ENCODE measurements around the gene EMP3. TPM values are rescaled to one million over a fixed set of nuclear protein-coding genes. Genes with fewer than 3 reads are reported as not detected.
"Not testable (repeated sequence)": the region's sequence is repeated elsewhere in the genome, so short reads cannot be mapped to it uniquely, and the experiment has no call there.

EMP3 gene
- total and polyA plus RNA-seq, 12 donors: 20.6 to 409 (median 103) TPM

GRCh38 chr19:48284896-48285295 is 40.5 kb upstream of the EMP3 start:
- no peak for TF ChIP-seq POLR2A (IDR thresholded peaks at IDR 0.05)
- TF ChIP-seq CTCF (IDR thresholded peaks at IDR 0.05): no peak
- DNase-seq: no peak
- WGBS, 4 donors: 78 to 87% (median 85%) methylated on average over 4 of the region's 4 CpGs
- Histone ChIP-seq H3K4me1 (replicated peaks in 1 of 2) (no peaks in the 10 kb centered on the region), H3K4me3 (no peak overlapping the region), H3K9me3 (replicated peaks in 1 of 3) (no peaks in the 10 kb centered on the region), H3K36me3 (replicated peaks in 1 of 2) (no peaks in the 10 kb centered on the region), H3K27ac (no peak overlapping the region), H3K27me3 (no peaks in the 10 kb centered on the region)
- intact Hi-C loops (cut with DNase I): no loop called here

- TF ChIP-seq CTCF (IDR thresholded peaks at IDR 0.05) (no peak), POLR2A (IDR thresholded peaks at IDR 0.05) (no peak)
These were observed 37.6 kb upstream of the EMP3 start for GRCh38 chr19:48287748-48288147.

GRCh38 chr19:48290401-48290770 is 35.0 kb upstream of the EMP3 start:
- Histone ChIP-seq H3K4me3 (peak overlapping the region in 1 of 4 donors; percentile 35), H3K27ac (no peak overlapping the region), H3K36me3 (replicated peaks in 1 of 2) (no peaks in the 10 kb centered on the region), H3K27me3 (no peaks in the 10 kb centered on the region), H3K4me1 (replicated peaks in 1 of 2) (peaks cover 7 to 11% of the 10 kb centered on the region in 2 donors), H3K9me3 (replicated peaks in 1 of 3) (no peaks in the 10 kb centered on the region)
- intact Hi-C loops (cut with DNase I): no loop called here
- 6 to 21% (median 13%) methylated on average over 2 to 10 of the region's 10 CpGs for WGBS, 4 donors
- TF ChIP-seq CTCF (IDR thresholded peaks at IDR 0.05) (no peak), POLR2A (IDR thresholded peaks at IDR 0.05) (no peak)
- DNase-seq: peak in 4 of 7 donors; percentile 28 to 58 (median 38)

More at GRCh38 chr19:48287748-48288147, 37.6 kb upstream of the EMP3 start:
- Histone ChIP-seq H3K27me3 (no peaks in the 10 kb centered on the region), H3K36me3 (replicated peaks in 1 of 2) (no peaks in the 10 kb centered on the region), H3K4me1 (replicated peaks in 1 of 2) (peaks cover 7 to 11% of the 10 kb centered on the region in 2 donors), H3K4me3 (no peak overlapping the region), H3K27ac (no peak overlapping the region), H3K9me3 (replicated peaks in 1 of 3) (no peaks in the 10 kb centered on the region)
- WGBS, 4 donors: 80 to 96% (median 91%) methylated on average over 3 of the region's 3 CpGs
- intact Hi-C loops (cut with DNase I): no loop called here
- DNase-seq: no peak

- Histone ChIP-seq H3K4me1 (replicated peaks in 1 of 2) (peaks cover 7 to 11% of the 10 kb centered on the region in 2 donors), H3K9me3 (replicated peaks in 1 of 3) (no peaks in the 10 kb centered on the region), H3K27ac (no peak overlapping the region), H3K4me3 (peak overlapping the region in 2 of 4 donors; percentile 17 to 35), H3K27me3 (no peaks in the 10 kb centered on the region), H3K36me3 (replicated peaks in 1 of 2) (no peaks in the 10 kb centered on the region)
- TF ChIP-seq POLR2A (IDR thresholded peaks at IDR 0.05) (no peak), CTCF (IDR thresholded peaks at IDR 0.05) (peak; percentile 93 to 98 (median 96))
- intact Hi-C loops (cut with DNase I): no loop called here
- WGBS, 4 donors: 0 to 1% (median 1%) methylated on average over 1 to 45 of the region's 45 CpGs
- DNase-seq: peak; percentile 80 to 89 (median 85)
These were observed 34.4 kb upstream of the EMP3 start for GRCh38 chr19:48290771-48291488.

GRCh38 chr19:48291489-48291815 is 33.9 kb upstream of the EMP3 start:
- WGBS, 4 donors: 19 to 25% (median 23%) methylated on average over 11 of the region's 11 CpGs
- H3K4me3 ChIP-seq; H3K36me3 ChIP-seq (replicated peaks in 1 of 2); H3K9me3 ChIP-seq (replicated peaks in 1 of 3); DNase-seq; H3K27me3 ChIP-seq; intact Hi-C loops (cut with DNase I); H3K27ac ChIP-seq: not testable (repeated sequence)
- peaks cover 7 to 11% of the 10 kb centered on the region in 2 donors for H3K4me1 ChIP-seq (replicated peaks in 1 of 2)

Data from adrenal gland (tissue), 12 donors.